ENCODE results near the gene TMEM163.

DNA sequence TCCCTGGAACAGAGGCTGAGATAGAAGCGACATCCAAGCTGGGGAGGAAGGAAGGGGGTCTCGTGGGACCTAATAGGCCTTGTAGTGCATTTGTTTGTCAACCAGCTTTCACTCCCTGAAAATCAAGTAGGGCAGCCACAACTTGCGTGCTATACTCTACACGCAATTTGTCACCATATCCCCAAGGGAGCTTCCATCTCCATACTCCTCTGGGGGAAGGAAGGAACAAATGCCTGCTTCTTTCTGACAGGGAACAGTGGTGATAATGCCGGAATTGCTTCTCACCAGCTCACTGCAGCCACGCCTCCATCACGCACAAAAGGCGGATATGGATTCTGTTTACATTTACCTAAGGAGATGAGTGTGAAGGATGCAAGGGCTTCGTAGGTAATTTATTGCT, 213.4 kb downstream of the TMEM163 start:
- TF ChIP-seq POLR2A (IDR thresholded peaks at IDR 0.05; ENCODE audit: low read depth): no peak
- TF ChIP-seq, protein P1, sequence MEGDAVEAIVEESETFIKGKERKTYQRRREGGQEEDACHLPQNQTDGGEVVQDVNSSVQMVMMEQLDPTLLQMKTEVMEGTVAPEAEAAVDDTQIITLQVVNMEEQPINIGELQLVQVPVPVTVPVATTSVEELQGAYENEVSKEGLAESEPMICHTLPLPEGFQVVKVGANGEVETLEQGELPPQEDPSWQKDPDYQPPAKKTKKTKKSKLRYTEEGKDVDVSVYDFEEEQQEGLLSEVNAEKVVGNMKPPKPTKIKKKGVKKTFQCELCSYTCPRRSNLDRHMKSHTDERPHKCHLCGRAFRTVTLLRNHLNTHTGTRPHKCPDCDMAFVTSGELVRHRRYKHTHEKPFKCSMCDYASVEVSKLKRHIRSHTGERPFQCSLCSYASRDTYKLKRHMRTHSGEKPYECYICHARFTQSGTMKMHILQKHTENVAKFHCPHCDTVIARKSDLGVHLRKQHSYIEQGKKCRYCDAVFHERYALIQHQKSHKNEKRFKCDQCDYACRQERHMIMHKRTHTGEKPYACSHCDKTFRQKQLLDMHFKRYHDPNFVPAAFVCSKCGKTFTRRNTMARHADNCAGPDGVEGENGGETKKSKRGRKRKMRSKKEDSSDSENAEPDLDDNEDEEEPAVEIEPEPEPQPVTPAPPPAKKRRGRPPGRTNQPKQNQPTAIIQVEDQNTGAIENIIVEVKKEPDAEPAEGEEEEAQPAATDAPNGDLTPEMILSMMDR (IDR thresholded peaks at IDR 0.05): no peak

All from esophagus muscularis mucosa (tissue), 3 donors.